HL-60 (cell line): ENCODE results near the gene BBOF1.

Source experiments
- CTCF ChIP-seq: IDR thresholded peaks from one replicate; pipeline ENCODE4 v1.5.1; 2011; ENCODE audit warnings: low read length, control low read depth, inconsistent platforms; ENCODE audit not compliant: insufficient read depth
- POLR2AphosphoS5 ChIP-seq: IDR thresholded peaks from 2 replicates; pipeline ENCODE4 v1.6.1; 2012; ENCODE audit warnings: low read depth
- SPI1 ChIP-seq: IDR thresholded peaks from 2 replicates; pipeline ENCODE4 v1.6.1; 2012; ENCODE audit warnings: low read depth, mild to moderate bottlenecking, borderline replicate concordance

GRCh38 chr14:74014299-74014698 lies 4.8 kb upstream of the BBOF1 start:
- TF ChIP-seq CTCF, result no peak
- no peak for TF ChIP-seq SPI1
- TF ChIP-seq POLR2AphosphoS5, result no peak
